SU-DHL-6 (cell line): Measurements from ENCODE around the gene SULT1A3.
A peak's percentile ranks its signal among the peaks of the same experiment; 100 is the strongest.
"Not testable (repeated sequence)": the region's sequence is repeated elsewhere in the genome, so short reads cannot be mapped to it uniquely, and the experiment has no call there.

Experiments used
- H2AFZ ChIP-seq: fragments of 200-600 bp; sonication (generic); 2 replicates; pipeline ENCODE4 v1.6.1; 2014; ENCODE audit warnings: low read depth, mild to moderate bottlenecking, moderate library complexity, mixed read lengths, antibody characterized with exemption, low read length; ENCODE audit not compliant: severe bottlenecking
- H3F3A ChIP-seq: fragments of 200-600 bp; shearing (Covaris generic); 2 replicates; pipeline ENCODE4 v1.6.0; 2016; ENCODE audit warnings: antibody characterized with exemption, mild to moderate bottlenecking; ENCODE audit not compliant: insufficient read depth
- H3K27ac ChIP-seq: fragments of 200-600 bp; sonication (generic); 2 replicates; pipeline ENCODE4 v1.5.1; 2016; ENCODE audit warnings: low read depth, mild to moderate bottlenecking, low read length, moderate library complexity, mixed read lengths
- H3K27me3 ChIP-seq: fragments of 200-600 bp; sonication (generic), shearing (Covaris generic); 2 replicates; pipeline ENCODE4 v1.6.0; 2014; ENCODE audit warnings: mild to moderate bottlenecking, low read length
- H3K36me3 ChIP-seq: fragments of 200-600 bp; sonication (generic); 2 replicates; pipeline ENCODE4 v1.6.1; 2014; ENCODE audit warnings: mild to moderate bottlenecking, low read length, mixed read lengths
- H3K4me2 ChIP-seq: fragments of 300-600, 200-600 bp; shearing (Covaris generic), sonication (generic); 2 replicates; pipeline ENCODE4 v1.6.0; 2014; ENCODE audit warnings: low read length, low read depth, mild to moderate bottlenecking; ENCODE audit not compliant: poor library complexity, severe bottlenecking
- H3K4me3 ChIP-seq: fragments of 200-600 bp; sonication (generic); 2 replicates; pipeline ENCODE4 v1.5.1; 2014; ENCODE audit warnings: antibody characterized with exemption, low read length, mild to moderate bottlenecking, mixed read lengths; ENCODE audit not compliant: insufficient read depth, poor library complexity, severe bottlenecking
- H3K79me2 ChIP-seq: fragments of 200-600 bp; sonication (generic); 2 replicates; pipeline ENCODE4 v1.6.1; 2014; ENCODE audit warnings: mild to moderate bottlenecking, low read length, moderate library complexity; ENCODE audit not compliant: insufficient read depth
- H3K9ac ChIP-seq: fragments of 200-600 bp; sonication (generic); 2 replicates; pipeline ENCODE4 v1.7.0; 2014; ENCODE audit warnings: mild to moderate bottlenecking, low read length
- H3K9me2 ChIP-seq: fragments of 200-600 bp; sonication (generic); replicated peaks from 2 replicates; pipeline ENCODE4 v1.6.1; 2014; ENCODE audit warnings: low read length; ENCODE audit not compliant: insufficient read depth
- H3K9me3 ChIP-seq: fragments of 200-600 bp; sonication (generic); 2 replicates; pipeline ENCODE4 v1.6.1; 2014; ENCODE audit warnings: low read length, mixed read lengths; ENCODE audit not compliant: insufficient read depth
- H4K20me1 ChIP-seq: fragments of 200-600 bp; sonication (generic); 2 replicates; pipeline ENCODE4 v1.6.1; 2014; ENCODE audit warnings: low read depth, mild to moderate bottlenecking, antibody characterized with exemption, low read length, moderate library complexity, mixed read lengths
- EZH2phosphoT487 ChIP-seq: fragments of 200-600 bp; sonication (generic), shearing (Covaris generic); conservative IDR thresholded peaks from 2 replicates; pipeline ENCODE4 v1.6.1; 2018; ENCODE audit warnings: mild to moderate bottlenecking, antibody characterized with exemption, low read length, moderate library complexity, mixed read lengths
- TF ChIP-seq, protein P1 (sequence below): fragments of 200-600 bp; sonication (generic); IDR thresholded peaks from one replicate; pipeline ENCODE4 v1.5.1; 2017; ENCODE audit warnings: antibody characterized with exemption, mild to moderate bottlenecking, low read length, moderate library complexity; ENCODE audit not compliant: insufficient read depth, poor library complexity, severe bottlenecking

SULT1A3 gene

DNA sequence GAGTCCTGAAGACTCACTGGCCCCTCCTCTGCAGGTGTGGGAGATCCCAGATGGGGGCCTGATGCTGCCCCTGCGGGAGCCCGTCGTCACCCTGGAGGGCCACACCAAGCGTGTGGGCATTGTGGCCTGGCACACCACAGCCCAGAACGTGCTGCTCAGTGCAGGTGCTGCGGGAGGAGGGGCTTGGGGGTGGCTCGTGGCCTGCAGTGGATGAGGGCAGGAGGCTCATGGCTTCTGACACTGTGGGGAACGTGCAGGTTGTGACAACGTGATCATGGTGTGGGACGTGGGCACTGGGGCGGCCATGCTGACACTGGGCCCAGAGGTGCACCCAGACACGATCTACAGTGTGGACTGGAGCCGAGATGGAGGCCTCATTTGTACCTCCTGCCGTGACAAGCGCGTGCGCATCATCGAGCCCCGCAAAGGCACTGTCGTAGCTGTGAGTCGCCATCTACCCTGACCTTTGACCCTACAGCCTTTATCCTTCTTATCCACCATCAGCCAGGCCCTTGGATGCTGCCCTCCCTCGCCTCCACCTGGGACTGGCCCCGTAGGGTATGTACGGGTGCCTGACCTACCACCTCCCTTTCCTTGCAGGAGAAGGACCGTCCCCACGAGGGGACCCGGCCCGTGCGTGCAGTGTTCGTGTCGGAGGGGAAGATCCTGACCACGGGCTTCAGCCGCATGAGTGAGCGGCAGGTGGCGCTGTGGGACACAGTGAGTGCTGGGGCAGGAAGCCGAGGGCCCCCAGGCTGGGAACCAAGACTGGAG is 12.1 kb upstream of the SULT1A3 start:
- peak overlapping the region; percentile 100 for H3K9ac ChIP-seq
- H3F3A ChIP-seq, result peaks cover 38% of the 10 kb centered on the region
- H3K27ac ChIP-seq, result peak overlapping the region; percentile 98
- no peaks in the 10 kb centered on the region for H3K9me2 ChIP-seq
- peaks cover 15% of the 10 kb centered on the region for H3K79me2 ChIP-seq
- H3K27me3 ChIP-seq, result no peaks in the 10 kb centered on the region
- no peaks in the 10 kb centered on the region for H3K9me3 ChIP-seq
- peaks cover 16% of the 10 kb centered on the region for H3K36me3 ChIP-seq
- peak overlapping the region; percentile 35 for H3K4me3 ChIP-seq
- H2AFZ ChIP-seq, result no peak overlapping the region
- TF ChIP-seq, protein P1, sequence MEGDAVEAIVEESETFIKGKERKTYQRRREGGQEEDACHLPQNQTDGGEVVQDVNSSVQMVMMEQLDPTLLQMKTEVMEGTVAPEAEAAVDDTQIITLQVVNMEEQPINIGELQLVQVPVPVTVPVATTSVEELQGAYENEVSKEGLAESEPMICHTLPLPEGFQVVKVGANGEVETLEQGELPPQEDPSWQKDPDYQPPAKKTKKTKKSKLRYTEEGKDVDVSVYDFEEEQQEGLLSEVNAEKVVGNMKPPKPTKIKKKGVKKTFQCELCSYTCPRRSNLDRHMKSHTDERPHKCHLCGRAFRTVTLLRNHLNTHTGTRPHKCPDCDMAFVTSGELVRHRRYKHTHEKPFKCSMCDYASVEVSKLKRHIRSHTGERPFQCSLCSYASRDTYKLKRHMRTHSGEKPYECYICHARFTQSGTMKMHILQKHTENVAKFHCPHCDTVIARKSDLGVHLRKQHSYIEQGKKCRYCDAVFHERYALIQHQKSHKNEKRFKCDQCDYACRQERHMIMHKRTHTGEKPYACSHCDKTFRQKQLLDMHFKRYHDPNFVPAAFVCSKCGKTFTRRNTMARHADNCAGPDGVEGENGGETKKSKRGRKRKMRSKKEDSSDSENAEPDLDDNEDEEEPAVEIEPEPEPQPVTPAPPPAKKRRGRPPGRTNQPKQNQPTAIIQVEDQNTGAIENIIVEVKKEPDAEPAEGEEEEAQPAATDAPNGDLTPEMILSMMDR, result peak; percentile 93
- TF ChIP-seq EZH2phosphoT487, result no peak
- H4K20me1 ChIP-seq, result no peaks in the 10 kb centered on the region; the same call in 1 of the 2 replicates
- peak overlapping the region; percentile 97 for H3K4me2 ChIP-seq

DNA sequence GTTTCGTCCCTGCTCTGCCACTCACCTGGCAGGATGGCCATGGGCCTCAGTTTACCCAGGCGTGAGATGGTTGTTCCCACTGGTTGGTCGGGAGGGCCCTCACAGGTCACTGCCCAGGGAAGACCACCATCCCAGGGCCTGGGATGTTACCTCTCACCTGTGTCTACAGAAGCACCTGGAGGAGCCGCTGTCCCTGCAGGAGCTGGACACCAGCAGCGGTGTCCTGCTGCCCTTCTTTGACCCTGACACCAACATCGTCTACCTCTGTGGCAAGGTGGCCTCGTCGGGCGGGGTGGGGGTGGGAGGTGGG is 11.5 kb upstream of the SULT1A3 start:
- Histone ChIP-seq H3K4me2 (no peak overlapping the region), H3K27ac (peak overlapping the region; percentile 98), H3K36me3 (peaks cover 16% of the 10 kb centered on the region), H3K9me3 (no peaks in the 10 kb centered on the region), H3F3A (peaks cover 38% of the 10 kb centered on the region), H2AFZ (no peak overlapping the region), H3K79me2 (peaks cover 15% of the 10 kb centered on the region), H4K20me1 (no peaks in the 10 kb centered on the region; the same call in 1 of the 2 replicates), H3K27me3 (no peaks in the 10 kb centered on the region), H3K9ac (0 out of 2 replicates have a peak overlapping the region, but pooled peaks have one; percentile 100), H3K9me2 (no peaks in the 10 kb centered on the region), H3K4me3 (no peak overlapping the region)
- TF ChIP-seq EZH2phosphoT487, result no peak
- TF ChIP-seq, protein P1, result no peak

DNA sequence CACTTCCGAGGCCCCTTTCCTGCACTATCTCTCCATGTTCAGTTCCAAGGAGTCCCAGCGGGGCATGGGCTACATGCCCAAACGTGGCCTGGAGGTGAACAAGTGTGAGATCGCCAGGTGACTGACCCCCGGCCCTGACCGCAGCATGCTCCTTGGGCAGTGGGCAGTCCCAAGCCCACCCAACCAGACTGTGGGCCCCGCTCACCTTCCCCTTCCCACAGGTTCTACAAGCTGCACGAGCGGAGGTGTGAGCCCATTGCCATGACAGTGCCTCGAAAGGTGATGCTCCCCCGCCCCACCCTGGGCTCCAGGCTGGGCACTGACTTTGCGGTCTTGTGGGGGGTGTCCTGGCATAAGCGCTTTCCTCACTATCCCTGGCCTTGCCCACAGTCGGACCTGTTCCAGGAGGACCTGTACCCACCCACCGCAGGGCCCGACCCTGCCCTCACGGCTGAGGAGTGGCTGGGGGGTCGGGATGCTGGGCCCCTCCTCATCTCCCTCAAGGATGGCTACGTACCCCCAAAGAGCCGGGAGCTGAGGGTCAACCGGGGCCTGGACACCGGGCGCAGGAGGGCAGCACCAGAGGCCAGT is 11.0 kb upstream of the SULT1A3 start:
- Histone ChIP-seq H3K9me3 (no peaks in the 10 kb centered on the region), H3K4me2 (no peak overlapping the region), H3K9me2 (no peaks in the 10 kb centered on the region), H3K9ac (no peak overlapping the region), H3K4me3 (no peak overlapping the region), H3K27me3 (no peaks in the 10 kb centered on the region), H3K79me2 (peaks cover 15% of the 10 kb centered on the region), H2AFZ (no peak overlapping the region), H3K36me3 (peaks cover 16% of the 10 kb centered on the region), H4K20me1 (no peaks in the 10 kb centered on the region; the same call in 1 of the 2 replicates), H3K27ac (peak overlapping the region; percentile 98; the same call in 1 of the 2 replicates), H3F3A (peaks cover 38% of the 10 kb centered on the region)
- TF ChIP-seq EZH2phosphoT487, result no peak
- TF ChIP-seq, protein P1, result no peak

DNA sequence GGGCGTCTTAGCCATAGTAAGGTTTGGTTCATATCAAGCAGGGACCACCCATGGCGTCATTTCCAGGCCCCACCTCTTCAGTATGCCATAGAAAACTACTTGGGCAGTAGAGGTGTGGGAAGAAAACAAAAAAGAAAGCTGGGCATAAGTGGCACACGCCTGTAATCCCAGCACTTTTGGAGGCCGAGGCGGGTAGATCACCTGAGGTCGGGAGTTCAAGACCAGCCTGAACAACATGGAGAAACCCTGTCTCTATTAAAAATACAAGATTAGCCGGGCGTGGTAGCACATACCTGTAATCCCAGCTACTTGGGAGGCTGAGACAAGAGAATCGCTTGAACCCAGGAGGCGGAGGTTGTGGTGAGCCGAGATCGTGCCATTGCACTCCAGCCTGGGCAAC is 7.9 kb upstream of the SULT1A3 start:
- not testable (repeated sequence) for H3K79me2 ChIP-seq, H3K4me2 ChIP-seq, H3K9me2 ChIP-seq, H3K36me3 ChIP-seq, H3K4me3 ChIP-seq, H4K20me1 ChIP-seq, H2AFZ ChIP-seq, H3K27ac ChIP-seq, H3K27me3 ChIP-seq, H3K9me3 ChIP-seq, H3K9ac ChIP-seq
- peaks cover 20% of the 10 kb centered on the region for H3F3A ChIP-seq

DNA sequence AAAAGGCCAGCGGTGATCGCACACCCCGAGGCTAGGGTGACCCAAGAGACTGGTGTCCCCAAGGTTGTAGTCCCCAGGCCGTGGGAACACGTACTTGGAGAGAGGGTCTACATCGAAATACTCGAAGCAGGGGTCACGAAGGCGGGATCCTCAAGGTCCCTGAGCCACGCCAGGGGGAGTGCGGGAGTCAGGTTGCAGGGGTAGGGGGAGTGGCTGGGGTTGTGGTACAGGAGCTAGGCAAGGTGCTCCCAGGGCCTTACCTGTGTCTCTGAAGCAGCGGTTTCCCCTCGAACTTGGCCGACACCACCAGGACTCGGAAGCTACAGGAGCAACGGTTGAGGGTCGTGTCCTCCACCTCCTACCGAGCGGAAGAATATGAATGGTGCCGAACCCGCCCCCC is 6.0 kb upstream of the SULT1A3 start:
- H3K9ac ChIP-seq, H4K20me1 ChIP-seq, H3K9me2 ChIP-seq, H3F3A ChIP-seq, H3K4me2 ChIP-seq, H3K4me3 ChIP-seq, H3K27ac ChIP-seq, H3K27me3 ChIP-seq, H2AFZ ChIP-seq, H3K36me3 ChIP-seq, H3K9me3 ChIP-seq, H3K79me2 ChIP-seq: not testable (repeated sequence)
